ENCODE data around the gene ART4. TPM values are rescaled to one million over a fixed set of nuclear protein-coding genes. Genes with fewer than 3 reads are reported as not detected.

The ART4 gene
- total RNA-seq, 1 experiment from 2014 or later, result not detected

- TF ChIP-seq REST (IDR thresholded peaks at IDR 0.05; ENCODE audit: insufficient read depth in 1 of 2, low read depth in 2 of 2, low read length in 1 of 2) (no peak), TCF7L2 (IDR thresholded peaks at IDR 0.05; ENCODE audit: low read depth, low read length) (no peak), POLR2AphosphoS5 (IDR thresholded peaks at IDR 0.05; ENCODE audit: low read depth, low read length) (no peak), CTCF (IDR thresholded peaks at IDR 0.05) (no peak), SIN3A (IDR thresholded peaks at IDR 0.05; ENCODE audit: borderline replicate concordance, insufficient read depth, low read depth, low read length) (no peak)
- ChIA-PET POLR2A (no interaction called here), CTCF (no interaction called here)
- ATAC-seq (no peak), DNase-seq (ENCODE audit: low read depth, low spot score) (no peak)
- in situ Hi-C loops (cut with HindIII; ENCODE audit: low pct_unique_long_range_greater_than_20kb, low sequenced_read_pairs) (no loop called here), intact Hi-C loops (cut with micrococcal nuclease; ENCODE audit: unreplicated experiment) (no loop called here)
- Histone ChIP-seq H3K4me1 (ENCODE audit: control insufficient read depth, insufficient read depth, low read length) (no peaks in the 10 kb centered on the region), H3K27me3 (ENCODE audit: control insufficient read depth, insufficient read depth, low read length) (no peaks in the 10 kb centered on the region), H3K4me3 (ENCODE audit: low read depth in 2 of 2, low read length in 2 of 2) (no peak overlapping the region; a peak in 1 of 4 replicates), H3K27ac (ENCODE audit: low read length) (no peak overlapping the region), H3K9me3 (ENCODE audit: control insufficient read depth, insufficient read depth, low read depth, low read length) (no peaks in the 10 kb centered on the region), H3K36me3 (ENCODE audit: control insufficient read depth, insufficient read depth, low read length) (no peaks in the 10 kb centered on the region)
- BruUV-seq (replicated peaks), result no TSS peak
Measured at GRCh38 chr12:14884458-14884878, 41.1 kb upstream of the ART4 start.

DNA sequence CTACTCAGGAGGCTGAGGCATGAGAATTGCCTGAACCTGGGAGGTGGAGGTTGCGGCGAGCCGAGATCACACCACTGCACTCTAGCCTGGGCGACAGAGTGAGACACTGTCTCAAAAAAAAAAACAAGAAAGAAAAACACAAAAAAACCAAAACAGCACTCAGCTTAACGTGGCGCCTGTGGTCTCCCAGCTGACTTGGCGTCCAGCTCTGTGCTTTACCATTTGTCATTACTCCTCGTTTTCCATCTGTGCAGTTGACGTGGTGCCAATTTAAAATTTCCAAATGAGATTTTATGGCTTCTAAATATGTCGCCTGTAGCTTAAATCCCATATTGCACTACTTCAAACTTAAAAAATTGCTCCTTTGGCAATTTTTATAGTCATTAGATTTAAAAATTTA is 40.4 kb upstream of the ART4 start:
- Histone ChIP-seq H3K27ac (ENCODE audit: low read length) (no peak overlapping the region), H3K27me3 (ENCODE audit: control insufficient read depth, insufficient read depth, low read length) (no peaks in the 10 kb centered on the region), H3K4me1 (ENCODE audit: control insufficient read depth, insufficient read depth, low read length) (no peaks in the 10 kb centered on the region), H3K36me3 (ENCODE audit: control insufficient read depth, insufficient read depth, low read length) (no peaks in the 10 kb centered on the region), H3K9me3 (ENCODE audit: control insufficient read depth, insufficient read depth, low read depth, low read length) (no peaks in the 10 kb centered on the region), H3K4me3 (ENCODE audit: low read depth in 2 of 2, low read length in 2 of 2) (no peak overlapping the region)
- ATAC-seq (no peak), DNase-seq (ENCODE audit: low read depth, low spot score) (no peak)
- CTCF ChIA-PET, result no interaction called here
- no TSS peak for BruUV-seq (replicated peaks)
- in situ Hi-C loops (cut with HindIII; ENCODE audit: low pct_unique_long_range_greater_than_20kb, low sequenced_read_pairs) (no loop called here), intact Hi-C loops (cut with micrococcal nuclease; ENCODE audit: unreplicated experiment) (no loop called here)
- POLR2A ChIA-PET, result no interaction called here
- no peak for TF ChIP-seq REST (IDR thresholded peaks at IDR 0.05; ENCODE audit: insufficient read depth in 1 of 2, low read depth in 2 of 2, low read length in 1 of 2)
- TF ChIP-seq TCF7L2 (IDR thresholded peaks at IDR 0.05; ENCODE audit: low read depth, low read length), result no peak

All from Panc1 (cell line).